Stomach smooth muscle (tissue), 2 donors: ENCODE measurements around the gene FAM90A26.
"Not testable (repeated sequence)": the region's sequence is repeated elsewhere in the genome, so short reads cannot be mapped to it uniquely, and the experiment has no call there.

Source experiments
- H3K27ac ChIP-seq: one replicate; pipeline ENCODE4 v1.7.0; 2013; ENCODE audit warnings: mild to moderate bottlenecking, low read length, inconsistent platforms
- H3K27me3 ChIP-seq, 2 donors: one replicate each; pipeline ENCODE4 v1.7.0; 2013; ENCODE audit warnings: low read length in 2 of 2; ENCODE audit not compliant: insufficient read depth in 2 of 2, control insufficient read depth in 1 of 2
- H3K36me3 ChIP-seq, 2 donors: one replicate each; pipeline ENCODE4 v1.7.0; 2013; ENCODE audit warnings: low read length in 2 of 2; ENCODE audit not compliant: control insufficient read depth in 2 of 2, insufficient read depth in 2 of 2
- H3K4me1 ChIP-seq: one replicate; pipeline ENCODE4 v1.7.0; 2013; ENCODE audit warnings: low read length; ENCODE audit not compliant: control insufficient read depth, insufficient read depth
- H3K4me3 ChIP-seq, 2 donors: one replicate each; pipeline ENCODE4 v1.7.0; 2013; ENCODE audit warnings: low read length in 2 of 2
- H3K9ac ChIP-seq, 2 donors: one replicate each; pipeline ENCODE4 v1.7.0; 2013; ENCODE audit warnings: low read length in 2 of 2, mild to moderate bottlenecking in 1 of 2
- H3K9me3 ChIP-seq, 2 donors: one replicate each; pipeline ENCODE4 v1.7.0; 2013; ENCODE audit warnings: low read length in 2 of 2; ENCODE audit not compliant: control insufficient read depth in 2 of 2
- donor health status: healthy.
- donor health status: Pancreatic carcinoma.

Gene FAM90A26, protein sequence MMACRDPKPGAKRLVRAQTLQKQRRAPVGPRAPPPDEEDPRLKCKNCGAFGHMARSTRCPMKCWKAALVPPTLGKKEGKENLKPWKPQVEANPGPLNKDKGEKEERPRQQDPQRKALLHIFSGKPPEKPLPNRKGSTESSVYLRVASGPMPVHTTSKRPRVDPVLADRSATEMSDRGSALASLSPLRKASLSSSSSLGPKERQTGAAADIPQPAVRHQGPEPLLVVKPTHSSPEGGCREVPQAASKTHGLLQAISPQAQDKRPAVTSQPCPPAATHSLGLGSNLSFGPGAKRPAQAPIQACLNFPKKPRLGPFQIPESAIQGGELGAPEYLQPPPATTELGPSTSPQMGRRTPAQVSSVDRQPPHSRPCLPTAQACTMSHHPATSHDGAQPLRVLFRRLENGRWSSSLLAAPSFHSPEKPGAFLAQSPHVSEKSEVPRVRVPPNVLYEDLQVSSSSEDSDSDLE

DNA sequence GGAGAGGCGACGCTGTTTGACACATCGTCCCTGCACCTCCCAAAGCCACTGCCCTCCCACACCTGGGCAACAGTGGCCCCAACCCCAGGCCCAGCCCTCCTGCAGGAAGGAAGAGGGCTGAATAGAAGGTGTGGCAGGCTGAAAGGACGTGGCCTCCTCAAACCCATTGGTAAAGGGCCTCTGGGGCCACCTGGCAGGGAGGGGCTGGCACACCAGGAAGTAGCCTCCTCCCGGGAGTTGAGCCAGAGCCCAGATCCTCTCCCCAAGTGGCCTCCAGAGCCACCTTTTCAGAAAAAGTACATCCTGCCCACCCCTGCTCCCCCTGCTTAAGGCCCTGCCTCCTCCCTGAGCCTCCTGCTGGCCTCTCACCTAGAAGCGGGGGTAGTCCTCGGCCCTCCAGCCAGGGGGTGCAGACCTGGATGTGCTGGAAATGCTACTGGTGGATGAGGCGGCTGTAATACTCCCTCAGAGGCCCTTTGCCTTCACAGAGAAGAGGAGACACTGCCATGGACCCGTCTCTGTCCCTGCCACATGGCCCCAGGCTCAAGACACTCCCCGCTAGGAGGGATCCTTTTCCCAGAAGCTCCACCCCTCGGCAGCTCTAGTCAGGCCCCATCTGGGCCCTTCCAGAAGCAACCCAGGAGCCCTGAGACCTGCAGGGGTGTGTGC, at the start of gene FAM90A26:
FAM90A26 (plus strand) TSS at position 619 of the 669 bp plus-strand sequence. CDS start 2,764 bp downstream, outside the sequence.
- H3K9ac ChIP-seq: not testable (repeated sequence)

DNA sequence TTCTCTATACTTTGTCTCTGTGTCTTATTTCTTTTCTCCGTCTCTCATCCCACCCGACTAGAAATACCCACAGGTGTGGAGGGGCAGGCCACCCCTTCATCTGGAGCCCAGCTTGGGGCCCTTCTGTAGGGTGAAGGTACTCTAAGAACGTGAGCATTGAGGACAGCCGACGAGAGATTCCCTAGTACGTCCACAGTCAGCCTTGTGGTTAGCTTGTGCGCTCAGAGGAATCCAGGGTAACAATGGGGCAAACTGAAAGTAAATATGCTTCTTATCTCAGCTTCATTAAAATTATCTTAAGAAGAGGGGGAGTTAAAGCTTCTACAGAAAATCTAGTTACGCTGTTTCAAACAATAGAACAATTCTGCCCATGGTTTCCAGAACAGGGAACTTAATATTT, 47.5 kb upstream of the FAM90A26 start:
- not testable (repeated sequence) for H3K36me3 ChIP-seq, H3K4me3 ChIP-seq, H3K4me1 ChIP-seq, H3K27ac ChIP-seq, H3K9ac ChIP-seq, H3K27me3 ChIP-seq, H3K9me3 ChIP-seq

More for the DNA sequence above, at the start of gene FAM90A26:
- not testable (repeated sequence) for H3K36me3 ChIP-seq, H3K4me1 ChIP-seq, H3K27me3 ChIP-seq, H3K9me3 ChIP-seq, H3K27ac ChIP-seq, H3K4me3 ChIP-seq

DNA sequence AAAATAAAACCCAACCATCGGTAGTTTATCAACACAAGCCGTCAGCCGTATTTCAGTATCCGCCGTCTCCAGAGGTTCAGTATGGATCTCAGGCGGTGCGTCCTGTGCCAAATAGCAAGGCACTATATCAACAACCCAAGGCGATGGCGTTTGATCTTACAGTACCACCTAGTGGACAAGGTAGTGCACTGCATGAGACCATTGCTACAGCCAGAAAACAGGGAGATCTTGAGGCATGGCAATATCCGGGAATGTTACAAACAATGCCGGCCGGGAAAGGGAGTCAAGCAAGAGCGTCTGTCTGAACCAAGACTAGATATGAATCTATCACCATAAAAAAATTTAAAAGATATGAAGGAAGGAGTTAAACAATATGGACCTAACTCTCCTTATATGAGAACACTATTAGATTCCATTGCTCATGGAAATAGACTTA, 46.6 kb upstream of the FAM90A26 start:
- H3K4me1 ChIP-seq, H3K27me3 ChIP-seq, H3K36me3 ChIP-seq, H3K27ac ChIP-seq, H3K9me3 ChIP-seq, H3K9ac ChIP-seq, H3K4me3 ChIP-seq: not testable (repeated sequence)

DNA sequence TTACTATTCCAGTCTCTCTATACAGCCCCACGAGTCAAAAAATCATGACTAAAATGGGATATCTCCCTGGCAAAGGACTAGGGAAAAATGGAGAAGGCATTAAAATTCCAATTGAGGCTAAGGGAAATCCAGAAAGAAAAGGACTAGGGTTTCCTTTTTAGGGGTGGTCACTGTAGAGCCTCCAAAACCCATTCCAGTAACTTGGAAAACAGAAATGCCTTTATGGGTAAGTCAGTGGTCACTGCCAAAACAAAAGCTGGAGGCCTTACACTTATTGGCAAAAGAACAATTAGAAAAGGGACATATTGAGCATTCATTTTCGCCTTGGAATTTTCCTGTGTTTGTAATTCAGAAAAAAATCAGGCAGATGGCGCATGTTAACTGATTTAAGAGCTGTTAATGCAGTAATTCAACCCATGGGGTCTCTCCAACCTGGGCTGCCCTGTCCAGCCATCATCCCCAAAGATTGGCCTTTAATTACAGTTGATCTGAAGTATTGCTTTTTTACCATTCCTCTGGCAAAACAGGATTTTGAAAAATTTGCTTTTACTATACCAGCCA, 44.5 kb upstream of the FAM90A26 start:
- not testable (repeated sequence) for H3K27ac ChIP-seq, H3K9me3 ChIP-seq, H3K4me1 ChIP-seq, H3K9ac ChIP-seq, H3K27me3 ChIP-seq, H3K36me3 ChIP-seq, H3K4me3 ChIP-seq

DNA sequence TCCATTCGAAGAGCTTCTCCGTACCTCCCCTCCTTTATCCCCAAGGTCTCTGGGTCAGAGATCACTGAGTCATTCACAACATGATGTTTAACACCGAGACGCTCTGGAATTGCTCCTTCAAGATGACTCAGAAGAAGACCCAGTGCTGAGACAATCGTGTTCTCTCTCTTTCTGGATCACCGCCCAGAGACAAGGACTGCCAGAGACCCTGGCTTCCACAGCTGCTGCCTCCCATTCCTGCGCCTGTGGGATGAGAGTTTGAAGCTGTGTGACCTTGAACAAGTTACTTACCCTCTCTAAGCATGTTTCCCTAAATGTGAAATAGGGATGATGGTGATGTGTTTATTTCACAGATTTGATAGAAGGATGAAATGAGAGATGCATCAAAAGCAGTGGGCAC, 38.8 kb upstream of the FAM90A26 start:
- not testable (repeated sequence) for H3K4me1 ChIP-seq, H3K9me3 ChIP-seq, H3K27me3 ChIP-seq, H3K9ac ChIP-seq, H3K4me3 ChIP-seq, H3K27ac ChIP-seq, H3K36me3 ChIP-seq

DNA sequence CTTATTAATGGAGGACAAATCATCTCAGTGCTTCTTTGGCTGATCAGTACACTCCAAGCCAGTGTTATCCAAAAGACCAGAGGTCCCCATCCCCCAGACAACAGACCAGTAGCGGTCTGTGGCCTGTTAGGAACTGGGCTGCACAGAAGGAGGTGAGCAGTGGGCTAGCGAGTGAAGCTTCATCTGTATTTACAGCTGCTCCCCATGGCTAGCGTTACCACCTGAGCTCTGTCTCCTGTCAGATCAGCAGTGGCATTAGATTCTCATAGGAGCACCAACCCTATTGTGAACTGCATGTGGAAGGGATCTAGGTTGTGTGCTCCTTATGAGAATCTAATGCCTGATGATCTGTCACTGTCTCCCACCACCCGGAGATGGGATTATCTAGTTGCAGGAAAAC, 37.4 kb upstream of the FAM90A26 start:
- not testable (repeated sequence) for H3K4me3 ChIP-seq, H3K9me3 ChIP-seq, H3K27me3 ChIP-seq, H3K36me3 ChIP-seq, H3K27ac ChIP-seq, H3K9ac ChIP-seq, H3K4me1 ChIP-seq

DNA sequence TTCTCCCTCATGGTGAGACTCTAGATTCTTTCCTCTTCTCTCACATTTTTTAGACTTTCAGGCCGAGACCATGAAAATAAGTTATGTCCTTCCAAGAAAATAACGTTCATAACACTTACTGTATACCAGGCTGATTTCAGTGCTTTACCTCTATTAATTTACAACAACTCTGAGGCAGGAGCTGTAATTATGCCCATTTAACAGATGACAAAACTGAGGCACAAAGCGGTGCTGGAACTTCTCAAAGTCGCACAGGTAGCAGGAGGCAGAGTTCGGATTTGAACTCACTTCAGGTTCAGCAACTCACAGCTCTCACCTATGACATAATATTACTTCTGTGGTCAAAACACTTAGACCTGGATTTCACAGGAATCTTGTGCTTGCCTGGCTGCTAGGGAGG, 36.2 kb upstream of the FAM90A26 start:
- H3K36me3 ChIP-seq, H3K9me3 ChIP-seq, H3K4me1 ChIP-seq, H3K27ac ChIP-seq, H3K9ac ChIP-seq, H3K4me3 ChIP-seq, H3K27me3 ChIP-seq: not testable (repeated sequence)

DNA sequence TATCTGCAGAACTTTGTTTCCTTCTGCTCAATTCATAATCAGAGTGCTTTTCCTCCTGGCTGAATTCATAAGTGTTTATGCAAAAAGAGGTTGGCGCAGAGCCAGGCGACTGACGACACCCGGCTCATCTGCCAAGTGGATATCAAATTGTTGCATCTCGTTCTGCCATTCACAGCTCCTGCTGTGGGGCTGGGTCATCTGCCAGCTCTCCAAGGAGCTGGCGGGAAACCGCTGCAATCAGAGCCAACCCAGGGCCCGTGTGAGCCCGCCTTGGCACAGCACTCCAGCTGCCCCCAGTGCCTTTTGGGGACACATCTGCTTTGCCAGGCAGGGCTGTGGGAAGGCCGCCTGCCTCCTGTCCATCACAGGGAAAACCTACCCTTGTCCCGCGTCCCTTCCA, 35.7 kb upstream of the FAM90A26 start:
- not testable (repeated sequence) for H3K4me1 ChIP-seq, H3K27ac ChIP-seq, H3K4me3 ChIP-seq, H3K9ac ChIP-seq, H3K27me3 ChIP-seq, H3K9me3 ChIP-seq, H3K36me3 ChIP-seq

DNA sequence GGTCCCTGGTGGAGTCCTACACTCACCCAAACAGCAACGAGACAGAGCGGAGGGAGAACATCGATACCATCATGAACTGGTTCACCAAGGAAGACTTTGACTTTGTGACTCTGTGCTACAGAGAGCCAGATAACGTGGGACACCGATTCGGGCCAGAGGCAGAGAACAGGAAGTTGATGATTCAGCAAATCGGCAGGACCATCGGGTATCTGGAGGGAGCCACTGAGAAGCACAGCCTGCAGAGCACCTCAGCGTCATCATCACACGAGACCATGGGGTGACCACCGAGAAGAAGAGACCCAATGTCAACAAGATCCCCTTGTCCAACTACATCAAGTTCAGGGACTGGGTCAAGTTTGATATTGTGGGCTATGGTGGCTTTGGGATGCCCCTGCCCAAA, 29.2 kb upstream of the FAM90A26 start:
- H3K36me3 ChIP-seq, H3K9me3 ChIP-seq, H3K27me3 ChIP-seq, H3K4me3 ChIP-seq, H3K4me1 ChIP-seq, H3K9ac ChIP-seq, H3K27ac ChIP-seq: not testable (repeated sequence)

DNA sequence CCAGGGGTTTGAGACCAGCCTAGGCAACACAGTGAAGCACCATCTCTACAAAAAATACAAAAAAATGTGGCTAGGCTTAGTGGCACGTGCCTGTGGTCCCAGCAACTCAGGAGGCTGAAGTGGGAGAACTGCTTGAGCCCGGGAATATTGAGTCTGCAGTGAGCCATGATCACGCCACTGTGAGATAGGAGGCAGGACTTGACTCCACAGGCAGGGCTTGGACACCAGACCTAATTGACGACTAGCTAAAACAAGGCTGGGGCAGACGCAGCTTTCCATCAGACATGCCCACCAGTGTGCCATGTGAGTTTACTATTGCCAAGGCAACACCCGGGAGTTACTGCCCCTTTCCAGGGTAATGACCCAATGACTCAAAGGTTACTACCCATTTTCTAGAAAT, 27.4 kb upstream of the FAM90A26 start:
- H3K36me3 ChIP-seq, H3K9me3 ChIP-seq, H3K4me3 ChIP-seq, H3K4me1 ChIP-seq, H3K27me3 ChIP-seq, H3K27ac ChIP-seq, H3K9ac ChIP-seq: not testable (repeated sequence)
